ENCODE results near the gene KCTD12.
A peak's percentile ranks its signal among the peaks of the same experiment; 100 is the strongest.
"Not testable (repeated sequence)": the region's sequence is repeated elsewhere in the genome, so short reads cannot be mapped to it uniquely, and the experiment has no call there.

Gene KCTD12

DNA sequence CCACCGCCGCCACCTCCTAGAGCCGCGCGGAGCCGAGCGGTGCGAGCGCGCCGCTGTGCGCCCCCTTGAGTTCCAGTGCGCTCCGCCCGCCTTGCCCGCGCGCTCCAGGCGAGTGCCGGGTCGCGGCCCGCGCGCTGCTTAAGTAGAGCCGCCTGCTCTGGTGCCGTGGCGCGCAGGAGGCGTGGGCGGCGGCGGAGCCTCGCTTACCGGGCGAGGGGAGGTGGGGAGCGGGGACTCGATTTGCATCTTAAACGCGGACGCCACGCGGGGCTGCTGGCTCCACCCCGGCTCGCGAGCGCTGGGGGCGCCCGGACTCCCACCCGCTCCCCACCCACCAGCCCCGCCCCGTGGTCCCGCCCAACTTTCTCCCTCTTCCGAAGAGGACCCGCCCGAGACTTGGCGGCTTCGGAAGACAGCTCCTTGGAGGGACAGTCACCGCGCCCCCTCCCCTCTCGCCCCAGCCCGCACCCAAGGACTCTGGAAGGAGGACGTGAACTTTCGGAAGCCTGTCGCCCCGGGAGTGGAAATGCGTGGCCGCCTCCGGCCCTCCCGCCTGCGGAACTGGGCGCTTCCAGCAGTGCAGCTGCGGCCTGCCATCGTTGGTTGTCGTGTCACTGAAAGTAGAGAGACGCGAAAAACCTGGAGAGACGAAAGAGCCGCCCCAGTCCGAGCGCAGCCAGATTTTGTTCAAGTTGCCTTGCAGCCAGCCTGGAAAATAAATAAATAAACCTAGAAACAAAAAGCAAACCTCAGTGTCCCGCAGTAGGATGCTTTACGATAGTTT, at the start of gene KCTD12:
TSS of gene KCTD12 (minus strand) at position 114 of the 784 bp plus-strand sequence. CDS start 257 bp downstream, outside the sequence.
- DNase-seq (ENCODE audit: low read depth), result peak; percentile 57

GRCh38 chr13:76934671-76935070, 48.5 kb upstream of the KCTD12 start:
- no peak for DNase-seq (ENCODE audit: low read depth)

- DNase-seq (ENCODE audit: low read depth), result no peak
Measured at GRCh38 chr13:76932076-76932475, 45.9 kb upstream of the KCTD12 start.

GRCh38 chr13:76929851-76930374, 43.7 kb upstream of the KCTD12 start:
- DNase-seq (ENCODE audit: low read depth), result no peak

- no peak for DNase-seq (ENCODE audit: low read depth)
Measured at GRCh38 chr13:76929320-76929719, 43.1 kb upstream of the KCTD12 start.

GRCh38 chr13:76928456-76928855, 42.3 kb upstream of the KCTD12 start:
- DNase-seq (ENCODE audit: low read depth), result no peak

GRCh38 chr13:76927955-76928354, 41.8 kb upstream of the KCTD12 start:
- DNase-seq (ENCODE audit: low read depth), result no peak

DNA sequence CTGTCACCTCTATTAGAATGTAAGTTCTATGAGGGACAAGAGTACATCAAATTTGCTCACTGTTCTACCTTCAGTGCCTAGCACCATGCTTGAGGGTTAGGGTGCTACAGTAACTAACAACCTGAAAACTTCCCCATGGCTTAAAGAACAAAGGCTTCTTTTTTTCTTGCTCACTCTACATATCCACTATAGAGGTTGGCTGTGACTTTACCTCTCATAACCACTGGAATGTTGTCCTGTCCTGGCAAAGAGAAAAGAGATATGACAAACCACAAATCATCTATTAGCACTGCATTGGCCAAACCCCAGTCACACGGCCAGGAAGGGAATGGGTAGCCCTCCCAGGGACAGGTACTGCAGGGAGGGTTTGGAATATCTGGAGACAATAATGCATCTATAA, 38.9 kb upstream of the KCTD12 start:
- no peak for DNase-seq (ENCODE audit: low read depth)

DNA sequence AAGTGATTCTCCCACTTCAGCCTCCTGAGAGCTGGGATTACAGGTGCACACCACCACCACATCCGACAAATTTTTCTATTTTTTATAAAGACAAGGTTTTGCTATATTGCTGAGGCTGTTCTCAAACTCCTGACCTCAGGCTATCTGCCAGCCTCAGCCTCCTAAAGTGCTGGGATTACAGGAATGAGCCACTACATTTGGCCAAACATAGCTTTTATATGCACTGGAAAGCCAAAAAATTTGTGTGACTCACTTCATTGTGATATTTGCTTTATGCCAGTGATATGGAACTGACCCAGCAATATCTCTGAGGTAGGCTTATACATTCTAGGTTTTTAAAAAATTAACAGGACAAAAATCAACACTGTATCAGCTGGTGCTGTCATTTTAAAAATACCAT, 35.3 kb upstream of the KCTD12 start:
- DNase-seq (ENCODE audit: low read depth), result no peak

GRCh38 chr13:76917755-76918481, 31.7 kb upstream of the KCTD12 start:
- not testable (repeated sequence) for DNase-seq (ENCODE audit: low read depth)

DNA sequence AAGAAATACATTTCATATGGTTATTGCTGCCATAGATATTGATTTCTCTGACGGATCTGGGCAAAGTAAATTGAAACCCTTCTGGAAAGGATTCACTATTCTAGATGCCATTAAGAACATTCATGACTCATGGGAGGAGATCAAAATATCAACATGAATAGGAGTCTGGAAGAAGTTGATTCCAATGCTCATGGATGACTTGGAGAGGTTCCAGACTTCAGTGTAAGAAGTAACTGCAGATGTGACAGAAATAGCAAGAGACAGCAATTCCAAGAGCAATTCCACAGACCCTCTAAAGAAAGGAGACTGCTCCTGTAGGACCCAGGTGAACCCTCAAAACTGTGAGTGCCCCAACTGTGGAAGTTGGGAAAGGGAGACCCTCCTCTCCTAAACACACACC, 30.9 kb upstream of the KCTD12 start:
- no peak for DNase-seq (ENCODE audit: low read depth)

DNA sequence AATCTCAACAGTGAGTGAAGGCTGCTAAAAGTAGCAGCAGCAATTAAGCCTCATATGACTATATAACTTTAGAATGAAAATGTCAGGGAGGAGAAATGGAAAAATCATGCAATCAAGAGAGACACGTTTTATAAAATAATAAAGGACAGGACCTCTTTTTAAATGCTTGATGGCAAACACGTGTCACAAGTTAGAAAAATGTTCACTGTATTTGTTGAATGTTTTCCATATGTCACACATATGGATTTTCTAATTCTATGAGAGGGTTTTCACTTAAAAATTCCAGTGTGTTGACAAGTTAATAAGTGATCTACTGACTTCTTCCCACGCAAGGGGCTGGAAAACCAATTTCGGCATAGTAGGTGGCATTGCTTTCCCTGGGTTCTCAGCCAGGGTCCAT, 27.7 kb upstream of the KCTD12 start:
- DNase-seq (ENCODE audit: low read depth), result no peak

DNA sequence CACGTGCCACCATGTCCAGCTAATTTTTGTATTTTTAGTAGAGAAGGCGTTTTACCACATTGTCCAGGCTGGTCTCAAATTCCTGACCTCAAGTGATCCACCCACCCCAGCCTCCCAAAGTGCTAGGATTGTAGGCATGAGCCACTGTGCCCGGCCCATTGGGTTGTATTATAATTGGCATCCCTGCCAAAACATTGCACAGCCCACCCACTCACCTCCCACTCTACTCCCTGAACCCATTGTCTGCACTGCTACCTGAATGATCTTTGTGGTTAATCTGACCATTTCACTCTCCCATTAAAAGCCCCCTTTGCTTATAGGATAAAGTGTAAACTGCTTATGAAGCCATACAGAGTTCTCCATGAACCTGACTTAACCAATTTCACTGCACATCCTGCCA, 26.3 kb upstream of the KCTD12 start:
- no peak for DNase-seq (ENCODE audit: low read depth)

- no peak for DNase-seq (ENCODE audit: low read depth)
Measured at GRCh38 chr13:76904507-76904906, 18.3 kb upstream of the KCTD12 start.

DNA sequence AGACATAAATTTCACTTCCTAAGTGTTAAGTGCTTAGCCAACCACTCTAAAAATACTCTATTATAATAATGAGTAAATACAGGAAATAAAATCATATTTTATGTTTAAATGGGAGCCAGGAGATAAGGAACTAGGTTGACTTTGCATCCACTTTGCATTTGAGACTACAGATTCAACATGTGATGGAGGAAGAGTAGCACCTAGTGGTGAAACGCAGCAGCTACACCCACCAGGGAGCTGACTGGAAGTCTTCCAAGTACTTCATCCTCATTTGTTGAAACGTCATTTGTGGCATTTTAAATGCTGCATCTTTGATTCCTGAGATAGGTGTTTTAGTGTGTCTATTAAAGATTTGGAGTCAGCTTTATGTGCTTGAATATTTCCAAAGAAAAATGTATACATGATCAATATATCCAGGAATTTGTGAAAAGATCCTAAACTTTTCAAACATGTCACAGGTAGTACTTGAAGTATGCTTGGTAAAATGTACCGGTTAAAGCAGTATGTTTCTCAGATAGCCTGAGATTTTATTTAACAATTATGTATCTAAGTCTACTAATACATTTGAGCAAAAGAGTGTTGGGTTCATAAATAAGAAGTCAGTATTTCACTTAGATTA, 17.4 kb upstream of the KCTD12 start:
- DNase-seq (ENCODE audit: low read depth), result peak; percentile 22

DNA sequence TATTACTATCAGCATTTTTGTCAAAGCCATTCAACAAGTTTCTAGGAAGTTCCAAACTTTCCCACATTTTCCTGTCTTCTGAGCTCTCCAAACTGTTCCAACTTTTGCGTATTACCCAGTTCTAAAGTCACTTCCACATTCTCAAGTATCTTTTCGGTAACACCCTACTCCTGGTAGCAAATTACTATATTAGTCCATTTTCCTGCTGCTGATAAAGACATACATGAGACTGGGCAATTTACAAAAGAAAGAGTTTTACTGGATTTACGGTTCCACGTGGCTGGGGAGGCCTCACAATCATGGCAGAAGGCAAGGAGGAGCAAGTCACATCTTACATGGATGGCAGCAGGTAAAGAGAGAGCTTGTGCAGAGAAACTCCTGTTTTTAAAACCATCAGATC, 12.9 kb upstream of the KCTD12 start:
- DNase-seq (ENCODE audit: low read depth), result not testable (repeated sequence)

- DNase-seq (ENCODE audit: low read depth), result not testable (repeated sequence)
Measured at GRCh38 chr13:76897171-76897570, 11.0 kb upstream of the KCTD12 start.

DNA sequence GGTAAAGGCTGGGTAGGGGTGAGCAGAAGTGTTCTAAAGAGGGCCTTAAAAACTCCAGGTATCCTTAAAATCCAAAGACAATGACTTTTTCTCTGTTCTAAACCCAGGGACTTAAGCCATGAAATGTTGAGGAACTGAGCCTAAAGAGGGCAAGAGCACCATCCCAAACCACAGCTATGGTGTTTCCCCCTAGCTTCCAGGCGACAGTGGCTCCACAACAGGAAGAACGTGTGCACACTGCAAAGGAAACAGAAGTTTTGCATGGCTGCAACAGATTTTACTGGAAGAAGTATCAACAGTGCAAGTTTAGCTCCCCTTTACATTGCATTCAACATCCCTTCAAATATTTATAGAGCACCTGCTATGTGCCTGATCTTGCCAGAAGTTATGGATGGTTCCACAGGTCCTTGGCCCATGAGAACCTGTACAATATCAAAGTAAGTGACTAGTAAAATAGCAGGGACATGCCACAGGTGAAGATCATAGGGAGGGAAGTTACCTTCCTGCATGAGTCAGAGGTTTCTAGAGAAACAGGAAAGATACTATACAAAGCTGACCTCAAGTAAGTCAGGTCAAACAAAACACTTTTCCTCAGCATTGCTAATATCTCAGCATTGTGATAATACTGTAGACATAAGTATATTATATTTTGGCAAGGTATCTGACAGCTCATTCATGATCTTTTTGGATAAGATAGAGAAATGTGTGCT, 8.4 kb upstream of the KCTD12 start:
- DNase-seq (ENCODE audit: low read depth), result no peak

DNA sequence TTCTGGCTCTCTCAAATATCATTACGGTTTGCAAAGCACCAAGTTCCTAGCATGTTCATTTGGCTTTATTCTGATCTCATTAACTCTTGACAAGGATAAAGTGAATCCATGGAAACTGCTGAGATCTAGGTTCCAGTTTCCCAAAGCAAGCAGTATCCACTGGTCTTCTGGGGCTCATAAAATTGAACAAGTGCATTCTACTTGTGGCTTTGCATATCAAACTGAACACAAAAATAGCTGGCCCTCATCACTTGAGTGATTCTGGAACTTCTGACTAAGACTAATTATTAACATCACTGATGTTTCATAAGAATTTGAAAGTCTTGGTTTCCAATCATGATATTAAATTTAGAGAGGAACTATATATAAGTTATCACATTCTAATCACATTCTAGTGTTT, 6.3 kb upstream of the KCTD12 start:
- no peak for DNase-seq (ENCODE audit: low read depth)

- no peak for DNase-seq (ENCODE audit: low read depth)
Measured at GRCh38 chr13:76890021-76890420, 3.8 kb upstream of the KCTD12 start.

- no peak for DNase-seq (ENCODE audit: low read depth)
Measured at GRCh38 chr13:76889254-76889653, 3.0 kb upstream of the KCTD12 start.

GRCh38 chr13:76888421-76888820, 2.2 kb upstream of the KCTD12 start:
- no peak for DNase-seq (ENCODE audit: low read depth)

All from activated T-helper 1 cell treated with Interleukin-2 at 50 U/mL for 16 hours (primary cell).